AG10803 (cell line): ENCODE results near the gene IL20RB.

Source experiments
- DNase-seq: peaks from one replicate; pipeline ENCODE4 v3.0.0; 2010; ENCODE audit warnings: low read depth
- H3K4me3 ChIP-seq: 2 replicates; pipeline ENCODE4 v1.5.1; 2011; ENCODE audit warnings: mild to moderate bottlenecking, low read length, control low read depth
- CTCF ChIP-seq: conservative IDR thresholded peaks from 2 replicates; pipeline ENCODE4 v1.5.1; 2011; ENCODE audit warnings: mild to moderate bottlenecking, low read length, control low read depth, inconsistent platforms

IL20RB gene

GRCh38 chr3:137047240-137047639, 89.5 kb downstream of the IL20RB start:
- H3K4me3 ChIP-seq: no peak overlapping the region
- DNase-seq: no peak
- TF ChIP-seq CTCF: no peak

GRCh38 chr3:137050281-137050680, 92.5 kb downstream of the IL20RB start:
- H3K4me3 ChIP-seq: no peak overlapping the region
- TF ChIP-seq CTCF: no peak
- no peak for DNase-seq

GRCh38 chr3:137052298-137052697, 94.5 kb downstream of the IL20RB start:
- no peak overlapping the region for H3K4me3 ChIP-seq
- DNase-seq: no peak
- TF ChIP-seq CTCF: no peak
